Activated CD4-positive, alpha-beta T cell treated with anti-CD3 and anti-CD28 coated beads, Interleukin-2, amount 50 U/mL, for 16 hours (primary cell): ENCODE measurements around the gene DGCR2.
"Not testable (repeated sequence)": the region's sequence is repeated elsewhere in the genome, so short reads cannot be mapped to it uniquely, and the experiment has no call there.

Experiments used
- DNase-seq: peaks from one replicate; pipeline ENCODE4 v3.0.0-alpha.2; 2020

The DGCR2 gene

DNA sequence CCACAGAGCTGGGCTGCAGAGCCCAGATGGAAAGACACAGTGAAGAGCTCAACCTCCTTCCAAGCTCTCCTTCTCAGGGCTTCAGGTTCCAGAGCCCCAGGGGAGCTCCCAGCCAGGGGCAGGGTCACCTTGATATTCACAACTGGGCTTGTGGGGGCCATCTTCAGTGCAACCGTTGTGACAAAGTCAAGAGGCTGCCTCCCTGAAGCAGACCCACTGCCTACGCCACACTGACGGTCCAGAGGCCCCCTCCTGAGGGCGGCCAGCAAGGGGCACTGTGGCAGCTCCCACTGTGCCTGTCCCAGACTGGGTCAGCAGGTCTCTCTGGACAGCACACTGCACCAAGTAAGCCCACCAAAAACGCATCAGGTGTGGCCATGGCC lies 84.1 kb downstream of the DGCR2 start:
- no peak for DNase-seq

- no peak for DNase-seq
Measured at GRCh38 chr22:19037282-19038163, 84.7 kb downstream of the DGCR2 start.

GRCh38 chr22:19036523-19037273 lies 85.5 kb downstream of the DGCR2 start:
- no peak for DNase-seq

- DNase-seq: no peak
Measured at GRCh38 chr22:19036229-19036522, 86.0 kb downstream of the DGCR2 start.

DNA sequence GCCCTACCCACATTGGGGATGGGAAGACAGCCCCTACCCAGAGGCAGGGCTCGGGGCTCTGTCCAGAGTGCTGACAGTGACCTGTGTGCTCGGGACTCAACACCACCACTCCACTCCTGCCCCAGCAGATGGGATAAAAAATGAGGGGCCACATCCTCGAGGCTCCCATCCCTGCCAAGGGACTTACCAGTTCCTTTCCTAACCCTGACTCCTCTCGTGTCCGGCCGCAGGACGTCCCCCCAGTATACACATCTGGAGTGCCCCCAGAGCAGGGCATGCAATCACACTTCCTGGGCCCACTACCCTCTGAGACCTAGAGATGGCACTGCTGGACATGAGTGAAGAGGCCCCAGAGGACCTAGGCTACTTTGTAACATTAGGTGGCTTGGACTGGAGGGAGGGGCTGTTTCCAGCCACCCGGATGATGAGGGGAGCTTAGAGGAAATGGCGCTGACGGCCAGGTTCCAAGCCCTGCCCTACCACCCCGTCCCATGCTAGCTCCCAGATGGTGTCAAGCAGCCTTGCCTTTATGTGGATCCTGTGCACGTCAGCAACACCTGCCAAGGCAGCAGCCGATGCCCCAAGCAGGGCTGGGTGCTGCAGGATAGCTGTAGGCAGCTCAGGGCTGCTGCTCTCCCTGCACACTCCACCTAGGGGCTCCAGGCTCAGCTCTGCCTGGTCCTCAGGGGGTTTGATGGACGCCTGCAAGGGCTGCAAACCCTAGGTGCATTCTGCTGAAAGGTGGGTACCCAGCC lies 86.6 kb downstream of the DGCR2 start:
- no peak for DNase-seq

DNA sequence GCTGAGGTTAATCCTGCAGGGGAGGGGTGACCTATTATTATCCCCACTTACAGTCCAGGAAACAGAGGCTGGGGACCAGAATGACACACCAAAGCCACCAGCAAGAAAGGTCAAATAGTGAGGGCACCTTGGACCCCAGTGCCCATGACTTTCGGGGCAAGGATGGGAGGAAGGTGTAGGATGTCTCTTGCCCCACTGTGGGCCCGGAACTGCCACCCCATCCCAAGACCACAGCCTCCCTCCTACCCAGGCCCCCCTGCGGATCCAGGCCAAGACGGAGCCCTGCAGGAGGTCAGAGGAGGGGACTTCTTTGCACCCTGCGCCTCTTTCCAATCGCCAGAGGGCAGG lies 87.1 kb downstream of the DGCR2 start:
- not testable (repeated sequence) for DNase-seq

GRCh38 chr22:19034724-19035120 lies 87.5 kb downstream of the DGCR2 start:
- DNase-seq: not testable (repeated sequence)

DNA sequence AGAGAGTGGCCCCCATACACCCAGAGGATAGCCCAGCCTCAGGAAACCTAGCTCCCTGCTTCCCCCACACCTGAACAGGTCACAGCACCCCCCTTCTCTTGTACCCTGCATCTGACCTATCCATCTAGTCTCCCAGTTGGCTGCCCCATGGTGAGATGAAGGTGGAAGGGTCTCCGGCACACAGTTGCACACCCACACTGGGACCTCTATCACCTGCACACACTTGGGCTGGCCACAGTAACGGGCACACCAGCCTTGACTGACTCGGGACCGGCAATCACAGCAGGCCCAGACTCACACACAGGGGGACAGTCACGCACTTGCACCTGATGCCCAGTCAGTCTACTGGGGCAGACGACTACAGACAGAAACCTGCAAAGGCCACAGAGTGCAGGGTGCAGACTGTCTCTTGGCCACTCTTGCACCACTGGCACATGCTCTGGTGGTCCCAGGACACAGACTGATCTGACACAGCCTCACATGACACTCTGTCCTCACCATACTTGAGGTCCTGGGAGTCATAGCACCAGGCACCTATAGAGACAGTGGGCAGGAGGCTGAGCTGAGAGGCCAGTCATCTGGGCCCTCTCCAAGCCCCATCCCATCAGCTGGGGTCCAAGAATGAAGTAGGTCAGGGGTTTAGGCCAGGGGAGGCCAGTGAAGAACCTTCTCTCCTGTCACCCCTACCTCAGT lies 88.0 kb downstream of the DGCR2 start:
- DNase-seq: not testable (repeated sequence)

DNA sequence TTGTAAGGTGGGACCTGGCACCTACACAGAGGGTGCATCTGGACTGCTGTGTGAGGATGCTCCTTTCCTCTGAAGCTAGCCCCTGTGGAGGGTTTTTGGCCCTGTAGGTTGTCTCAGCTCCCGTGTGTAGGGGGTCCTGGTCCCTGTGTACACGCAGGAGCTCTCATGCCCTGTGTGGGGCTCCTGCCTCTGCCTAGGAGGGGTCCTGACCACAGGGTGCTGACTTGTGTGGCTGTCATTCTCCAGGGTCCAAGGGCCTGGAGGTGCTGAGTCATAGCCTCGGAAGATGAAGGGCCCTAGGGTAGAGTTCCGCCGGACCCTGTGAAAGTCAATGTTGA lies 88.7 kb downstream of the DGCR2 start:
- DNase-seq: not testable (repeated sequence)

- not testable (repeated sequence) for DNase-seq
Measured at GRCh38 chr22:19032898-19033567, 89.2 kb downstream of the DGCR2 start.

GRCh38 chr22:19032156-19032785 lies 89.9 kb downstream of the DGCR2 start:
- DNase-seq: not testable (repeated sequence)

DNA sequence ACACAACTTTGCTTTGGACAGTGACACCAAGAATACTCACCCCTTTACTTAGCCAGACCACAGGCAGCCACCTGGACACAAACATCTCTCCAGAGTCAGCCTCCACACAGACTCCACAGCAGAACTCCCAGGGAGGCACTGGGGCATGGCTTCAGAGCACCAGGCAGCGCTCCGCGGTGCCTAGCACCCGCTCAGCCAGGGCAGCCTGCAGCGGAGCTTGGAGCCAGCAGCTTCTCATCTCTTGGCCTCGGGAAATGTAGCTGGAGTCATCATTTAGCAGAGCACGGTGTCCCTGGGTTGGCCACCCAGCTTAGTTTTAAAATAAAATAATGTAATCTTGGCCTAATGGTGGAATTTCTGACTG lies 91.3 kb downstream of the DGCR2 start:
- DNase-seq: not testable (repeated sequence)

DNA sequence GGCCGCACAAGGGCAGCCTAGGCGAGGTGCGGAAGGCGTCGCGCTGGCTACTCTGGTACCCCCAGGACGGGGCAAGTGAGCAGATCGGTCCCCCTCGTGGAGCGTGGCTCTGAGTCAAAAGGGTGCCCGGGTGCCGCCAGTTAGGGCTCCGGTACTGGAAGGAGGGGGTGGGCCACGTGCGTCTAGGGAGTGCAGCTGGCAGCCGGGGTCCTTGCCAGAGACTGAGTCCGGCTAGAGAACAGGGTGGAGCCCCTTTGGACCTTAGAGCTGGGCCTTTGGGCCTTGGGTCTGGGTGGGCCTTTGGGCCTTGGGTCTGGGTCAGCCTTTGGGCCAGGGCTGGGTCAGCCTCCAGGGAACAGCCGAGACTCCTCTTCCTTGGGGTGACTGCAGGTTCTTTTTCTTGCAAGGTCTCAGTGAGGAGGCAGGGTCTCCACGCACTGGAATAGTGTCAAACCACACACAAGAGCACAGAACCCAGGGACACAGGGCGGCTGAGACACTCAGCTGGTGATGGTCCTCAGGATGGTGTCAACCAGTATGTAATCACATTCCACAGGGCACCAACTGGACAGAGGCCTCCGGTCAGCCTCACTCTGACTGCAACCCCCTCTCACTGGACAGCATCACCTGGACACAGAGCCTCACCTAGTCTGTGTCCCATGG lies 91.9 kb downstream of the DGCR2 start:
- not testable (repeated sequence) for DNase-seq

GRCh38 chr22:19029113-19030103 lies 92.8 kb downstream of the DGCR2 start:
- not testable (repeated sequence) for DNase-seq

GRCh38 chr22:19028060-19028455 lies 94.2 kb downstream of the DGCR2 start:
- DNase-seq: not testable (repeated sequence)

GRCh38 chr22:19027371-19028059 lies 94.7 kb downstream of the DGCR2 start:
- not testable (repeated sequence) for DNase-seq

DNA sequence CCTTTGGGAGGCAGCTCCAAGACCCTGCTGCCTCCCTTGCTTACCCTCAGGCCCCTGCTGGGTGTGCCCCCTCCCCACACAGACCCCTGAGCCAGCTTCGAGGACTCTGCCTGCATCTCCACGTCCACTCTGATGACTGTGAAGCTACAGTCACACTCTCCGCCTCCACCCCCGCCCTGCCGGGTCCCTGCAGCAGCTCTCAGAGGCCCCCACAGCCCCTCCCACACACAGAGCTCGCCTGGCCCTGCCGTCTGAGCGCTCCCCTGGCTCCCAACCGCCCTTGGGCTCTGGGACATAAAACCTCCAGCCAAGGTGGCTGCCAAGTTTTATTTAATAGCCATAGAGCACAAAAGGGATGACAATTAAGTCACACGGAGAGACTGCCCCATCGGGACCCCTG lies 96.1 kb downstream of the DGCR2 start:
- DNase-seq: not testable (repeated sequence)

DNA sequence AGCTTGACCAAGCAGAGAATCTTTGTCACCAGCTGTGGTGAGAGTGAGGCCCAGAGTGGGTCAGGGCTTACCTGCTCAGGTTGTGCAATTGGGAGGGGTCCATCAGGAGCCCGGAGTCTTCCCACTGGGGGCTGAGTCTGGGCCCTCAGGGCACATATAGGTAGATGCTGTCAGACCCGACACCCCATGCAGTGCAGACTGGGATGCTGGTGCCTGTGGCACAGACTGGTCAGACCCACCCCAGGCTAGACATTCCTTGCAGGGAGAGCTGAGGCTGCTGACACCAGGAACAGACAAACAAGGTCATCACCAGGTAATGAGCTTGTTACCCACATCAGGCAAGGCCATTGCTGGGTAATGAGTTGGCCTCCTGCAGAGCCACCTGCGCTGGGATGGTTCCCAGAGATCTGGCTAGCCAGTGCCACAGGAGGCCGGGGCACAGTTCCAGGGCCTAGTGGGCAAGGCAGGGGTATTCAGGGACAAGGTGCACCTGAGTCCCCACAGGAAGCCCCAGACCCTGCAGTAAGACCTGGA lies 97.2 kb downstream of the DGCR2 start:
- DNase-seq: not testable (repeated sequence)

DNA sequence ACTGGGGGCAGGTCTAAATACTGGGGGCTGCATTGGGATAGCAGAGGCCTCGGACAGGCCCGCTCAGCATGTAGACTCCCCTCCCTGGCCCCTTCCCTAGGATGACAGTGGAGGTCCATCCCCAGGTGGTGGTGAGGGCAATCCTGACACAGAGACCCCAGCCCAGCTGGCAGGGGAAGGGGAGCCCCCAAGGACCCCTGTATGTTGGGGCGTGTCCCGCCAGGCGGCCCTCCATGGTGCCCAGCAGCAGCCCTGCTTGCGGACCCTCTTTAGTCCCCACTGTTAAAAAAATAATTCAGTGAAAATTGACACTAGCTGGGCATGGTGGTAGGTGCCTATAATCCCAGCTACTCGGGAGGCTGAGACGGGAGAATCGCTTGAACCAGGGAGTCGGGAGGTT lies 98.3 kb downstream of the DGCR2 start:
- not testable (repeated sequence) for DNase-seq
